Measurements from ENCODE around the gene MBNL2. TPM values are rescaled to one million over a fixed set of nuclear protein-coding genes. Genes with fewer than 3 reads are reported as not detected.

The MBNL2 gene
- total and polyA plus RNA-seq, 10 of the 15 experiments (the other 5 are each of a cell fraction or from before 2014, with no cell fraction given): 1.6 to 9.7 (median 6.7) TPM

GRCh38 chr13:97433727-97434396 is 211.7 kb downstream of the MBNL2 start, which contains the start of gene RAP2A (continued):
- no peak for TF ChIP-seq FOS (IDR thresholded peaks at IDR 0.05; ENCODE audit: borderline replicate concordance, extremely low read depth, insufficient read length)
- TF ChIP-seq BCL3 (IDR thresholded peaks at IDR 0.05; ENCODE audit: borderline replicate concordance, insufficient read depth, low read depth, low read length, poor library complexity, severe bottlenecking): no peak
- TF ChIP-seq ZSCAN29 (IDR thresholded peaks at IDR 0.05): no peak
- no peak for TF ChIP-seq SIX5 (IDR thresholded peaks at IDR 0.05; ENCODE audit: low read depth, low read length, severe bottlenecking)
- no peak for TF ChIP-seq ZNF274 (IDR thresholded peaks at IDR 0.05; ENCODE audit: insufficient read depth, insufficient read length)
- TF ChIP-seq RUNX3 (IDR thresholded peaks at IDR 0.05; ENCODE audit: low read length): no peak
- TF ChIP-seq ZNF592 (IDR thresholded peaks at IDR 0.05): no peak
- no peak for TF ChIP-seq ZNF24 (IDR thresholded peaks at IDR 0.05)
- TF ChIP-seq TBL1XR1 (IDR thresholded peaks at IDR 0.05; ENCODE audit: low read depth, low read length): no peak
- TF ChIP-seq IRF3 (IDR thresholded peaks at IDR 0.05): no peak
- TF ChIP-seq USF1 (IDR thresholded peaks at IDR 0.05; ENCODE audit: borderline replicate concordance, extremely low read length, insufficient read depth, low read depth, low read length): no peak
- TF ChIP-seq SMC3 (IDR thresholded peaks at IDR 0.05; ENCODE audit: borderline replicate concordance, low read length): 0 out of 2 replicates have a peak, but pooled peaks have one; percentile 7
- no peak for TF ChIP-seq SPI1 (IDR thresholded peaks at IDR 0.05; ENCODE audit: borderline replicate concordance, insufficient read depth, low read depth, low read length)
- no peak; the same call in 1 of the 2 replicates for TF ChIP-seq GATAD2B (conservative IDR thresholded peaks at IDR 0.05; ENCODE audit: low read depth)
- TF ChIP-seq JUND (IDR thresholded peaks at IDR 0.05; ENCODE audit: low read depth, low read length): no peak
- TF ChIP-seq ZNF622 (IDR thresholded peaks at IDR 0.05): no peak
- no peak for TF ChIP-seq RAD51 (IDR thresholded peaks at IDR 0.05)
- TF ChIP-seq NBN (IDR thresholded peaks at IDR 0.05): no peak; the same call in 1 of the 2 replicates
- no peak for TF ChIP-seq NR2C1 (IDR thresholded peaks at IDR 0.05)
- TF ChIP-seq KDM1A (IDR thresholded peaks at IDR 0.05; ENCODE audit: borderline replicate concordance): no peak
- no peak for TF ChIP-seq TCF12 (IDR thresholded peaks at IDR 0.05; ENCODE audit: low read depth, low read length)
- no peak for TF ChIP-seq NFIC (IDR thresholded peaks at IDR 0.05; ENCODE audit: low read depth, low read length)
- TF ChIP-seq MEF2B (IDR thresholded peaks at IDR 0.05; ENCODE audit: partially characterized antibody, poor library complexity, severe bottlenecking): no peak
- TF ChIP-seq RELA (IDR thresholded peaks at IDR 0.05; ENCODE audit: borderline replicate concordance, partially characterized antibody): peak; percentile 59
- TF ChIP-seq BMI1 (IDR thresholded peaks at IDR 0.05; ENCODE audit: borderline replicate concordance): no peak

All from GM12878 (cell line).